Activated T-helper 1 cell treated with anti-CD3 and anti-CD28 coated beads, Interleukin-12 subunit alpha, Interleukin-12 subunit beta, Interleukin-2, Interleukin-4 antibody, amounts not matched to agents 30 ng/mL and 10 ng/mL and 1 ng/mL, durations not matched to agents 14 hours and 24 hours and 36 hours (primary cell): ENCODE data around the gene CECR2. TPM values are rescaled to one million over a fixed set of nuclear protein-coding genes. Genes with fewer than 3 reads are reported as not detected.
"Not testable (repeated sequence)": the region's sequence is repeated elsewhere in the genome, so short reads cannot be mapped to it uniquely, and the experiment has no call there.

ENCODE experiments used
- DNase-seq: peaks from one replicate; pipeline ENCODE4 v3.0.0; 2021; ENCODE audit warnings: low spot score
- H3K27ac Mint-ChIP-seq: one replicate; pipeline ENCODE4 v1.8.0; 2021; ENCODE audit warnings: mild to moderate bottlenecking, mixed read lengths
- H3K27me3 Mint-ChIP-seq: one replicate; pipeline ENCODE4 v1.8.0; 2022; ENCODE audit warnings: mild to moderate bottlenecking, moderate library complexity, mixed read lengths; ENCODE audit not compliant: insufficient read depth
- H3K36me3 Mint-ChIP-seq: one replicate; pipeline ENCODE4 v1.8.0; 2021; ENCODE audit warnings: low read depth, mixed read lengths
- H3K4me1 Mint-ChIP-seq: one replicate; pipeline ENCODE4 v1.8.0; 2021; ENCODE audit warnings: low read depth, mixed read lengths
- H3K4me3 Mint-ChIP-seq: one replicate; pipeline ENCODE4 v1.8.0; 2021; ENCODE audit warnings: mild to moderate bottlenecking, moderate library complexity, mixed read lengths
- H3K9me3 Mint-ChIP-seq: one replicate; pipeline ENCODE4 v1.8.0; 2021; ENCODE audit warnings: mixed read lengths
- intact Hi-C: fragments of 100-400 bp; cut with micrococcal nuclease; formaldehyde crosslinking; loops from one replicate; pipeline ENCODE4 v1.15.1; 2024
- total RNA-seq: library from RNA; stranded (reverse); gene quantifications from 2 replicates; pipeline ENCODE4 v1.2.3, GENCODE V29; 2022

Gene CECR2
- total RNA-seq, 1 donor from 2014 or later: 0.18 TPM

- no peak overlapping the region for H3K27ac Mint-ChIP-seq
- no peak overlapping the region for H3K4me3 Mint-ChIP-seq
- intact Hi-C loops: no loop called here
- H3K36me3 Mint-ChIP-seq: no peaks in the 10 kb centered on the region
- no peak for DNase-seq
- no peaks in the 10 kb centered on the region for H3K9me3 Mint-ChIP-seq
- peaks cover 2% of the 10 kb centered on the region for H3K27me3 Mint-ChIP-seq
- H3K4me1 Mint-ChIP-seq: no peaks in the 10 kb centered on the region
Observed at GRCh38 chr22:17422736-17423343, 53.6 kb downstream of the CECR2 start.

GRCh38 chr22:17423616-17424015 is 54.4 kb downstream of the CECR2 start:
- Mint-ChIP-seq H3K36me3 (no peaks in the 10 kb centered on the region), H3K4me3 (no peak overlapping the region), H3K4me1 (no peaks in the 10 kb centered on the region), H3K27me3 (peaks cover 2% of the 10 kb centered on the region), H3K27ac (no peak overlapping the region), H3K9me3 (no peaks in the 10 kb centered on the region)
- DNase-seq: no peak
- intact Hi-C loops: no loop called here

- H3K4me1 Mint-ChIP-seq, intact Hi-C loops: not testable (repeated sequence)
Observed at GRCh38 chr22:17427528-17427927, 58.3 kb downstream of the CECR2 start.

GRCh38 chr22:17429516-17429915 is 60.3 kb downstream of the CECR2 start:
- DNase-seq: no peak
- H3K27me3 Mint-ChIP-seq: peaks cover 7% of the 10 kb centered on the region
- H3K36me3 Mint-ChIP-seq: no peaks in the 10 kb centered on the region
- no peak overlapping the region for H3K27ac Mint-ChIP-seq
- intact Hi-C loops: no loop called here
- H3K4me1 Mint-ChIP-seq: no peaks in the 10 kb centered on the region
- H3K4me3 Mint-ChIP-seq: no peak overlapping the region
- no peaks in the 10 kb centered on the region for H3K9me3 Mint-ChIP-seq

More at GRCh38 chr22:17427528-17427927, 58.3 kb downstream of the CECR2 start:
- H3K27me3 Mint-ChIP-seq, H3K36me3 Mint-ChIP-seq, H3K4me3 Mint-ChIP-seq, H3K9me3 Mint-ChIP-seq, H3K27ac Mint-ChIP-seq, DNase-seq: not testable (repeated sequence)

GRCh38 chr22:17430412-17430811 is 61.2 kb downstream of the CECR2 start:
- intact Hi-C loops: no loop called here
- H3K4me3 Mint-ChIP-seq: no peak overlapping the region

GRCh38 chr22:17431179-17431578 is 61.9 kb downstream of the CECR2 start:
- peaks cover 12% of the 10 kb centered on the region for H3K27me3 Mint-ChIP-seq
- H3K4me1 Mint-ChIP-seq: no peaks in the 10 kb centered on the region
- H3K27ac Mint-ChIP-seq: no peak overlapping the region
- H3K4me3 Mint-ChIP-seq: no peak overlapping the region
- no peak for DNase-seq
- intact Hi-C loops: no loop called here
- H3K9me3 Mint-ChIP-seq: no peaks in the 10 kb centered on the region
- no peaks in the 10 kb centered on the region for H3K36me3 Mint-ChIP-seq

More at GRCh38 chr22:17430412-17430811, 61.2 kb downstream of the CECR2 start:
- H3K36me3 Mint-ChIP-seq: no peaks in the 10 kb centered on the region
- H3K4me1 Mint-ChIP-seq: no peaks in the 10 kb centered on the region
- DNase-seq: no peak
- no peak overlapping the region for H3K27ac Mint-ChIP-seq
- peaks cover 12% of the 10 kb centered on the region for H3K27me3 Mint-ChIP-seq
- H3K9me3 Mint-ChIP-seq: no peaks in the 10 kb centered on the region

- no peak overlapping the region for H3K4me3 Mint-ChIP-seq
- H3K27me3 Mint-ChIP-seq: peaks cover 15% of the 10 kb centered on the region
- no peaks in the 10 kb centered on the region for H3K9me3 Mint-ChIP-seq
- no peak overlapping the region for H3K27ac Mint-ChIP-seq
- H3K36me3 Mint-ChIP-seq: no peaks in the 10 kb centered on the region
- H3K4me1 Mint-ChIP-seq: no peaks in the 10 kb centered on the region
- DNase-seq: no peak
- intact Hi-C loops: no loop called here
Observed at GRCh38 chr22:17434856-17435255, 65.6 kb downstream of the CECR2 start.

- no peak overlapping the region for H3K4me3 Mint-ChIP-seq
- H3K9me3 Mint-ChIP-seq: no peaks in the 10 kb centered on the region
- no peaks in the 10 kb centered on the region for H3K4me1 Mint-ChIP-seq
- no peak for DNase-seq
- H3K27me3 Mint-ChIP-seq: peaks cover 15% of the 10 kb centered on the region
- intact Hi-C loops: no loop called here
- H3K36me3 Mint-ChIP-seq: no peaks in the 10 kb centered on the region
- no peak overlapping the region for H3K27ac Mint-ChIP-seq
Observed at GRCh38 chr22:17435375-17435774, 66.1 kb downstream of the CECR2 start.

GRCh38 chr22:17436382-17436980 is 67.2 kb downstream of the CECR2 start:
- Mint-ChIP-seq H3K9me3 (no peaks in the 10 kb centered on the region), H3K4me1 (no peaks in the 10 kb centered on the region), H3K27me3 (peaks cover 15% of the 10 kb centered on the region), H3K4me3 (no peak overlapping the region), H3K36me3 (no peaks in the 10 kb centered on the region), H3K27ac (no peak overlapping the region)
- intact Hi-C loops: no loop called here
- no peak for DNase-seq

GRCh38 chr22:17436981-17437412 is 67.7 kb downstream of the CECR2 start:
- Mint-ChIP-seq H3K4me1 (no peaks in the 10 kb centered on the region), H3K27ac (no peak overlapping the region), H3K36me3 (no peaks in the 10 kb centered on the region), H3K27me3 (peaks cover 17% of the 10 kb centered on the region), H3K4me3 (no peak overlapping the region), H3K9me3 (no peaks in the 10 kb centered on the region)
- intact Hi-C loops: no loop called here
- DNase-seq: no peak

- Mint-ChIP-seq H3K9me3 (no peaks in the 10 kb centered on the region), H3K27me3 (peaks cover 18% of the 10 kb centered on the region), H3K27ac (no peak overlapping the region), H3K36me3 (no peaks in the 10 kb centered on the region), H3K4me3 (no peak overlapping the region), H3K4me1 (no peaks in the 10 kb centered on the region)
- DNase-seq: no peak
- intact Hi-C loops: no loop called here
Observed at GRCh38 chr22:17438026-17438425, 68.8 kb downstream of the CECR2 start.

GRCh38 chr22:17441326-17441725 is 72.1 kb downstream of the CECR2 start:
- intact Hi-C loops: no loop called here
- H3K4me1 Mint-ChIP-seq: no peaks in the 10 kb centered on the region
- H3K27me3 Mint-ChIP-seq: peaks cover 13% of the 10 kb centered on the region
- no peak for DNase-seq
- H3K36me3 Mint-ChIP-seq: no peaks in the 10 kb centered on the region
- H3K9me3 Mint-ChIP-seq: no peaks in the 10 kb centered on the region
- no peak overlapping the region for H3K4me3 Mint-ChIP-seq
- no peak overlapping the region for H3K27ac Mint-ChIP-seq

GRCh38 chr22:17443405-17444203 is 74.3 kb downstream of the CECR2 start:
- intact Hi-C loops: no loop called here
- no peak for DNase-seq
- no peak overlapping the region for H3K4me3 Mint-ChIP-seq
- peaks cover 4% of the 10 kb centered on the region for H3K27me3 Mint-ChIP-seq
- H3K4me1 Mint-ChIP-seq: no peaks in the 10 kb centered on the region
- H3K27ac Mint-ChIP-seq: no peak overlapping the region
- H3K9me3 Mint-ChIP-seq: no peaks in the 10 kb centered on the region
- no peaks in the 10 kb centered on the region for H3K36me3 Mint-ChIP-seq
